Stimulated activated naive CD4-positive, alpha-beta T cell (primary cell): ENCODE results near the gene HSPB6.
A peak's percentile ranks its signal among the peaks of the same experiment; 100 is the strongest.

Source experiments
- DNase-seq, 6 experiments: peaks; one replicate each; lab custom pipeline; 2025; lab: John Stamatoyannopoulos, UW

The HSPB6 gene

DNA sequence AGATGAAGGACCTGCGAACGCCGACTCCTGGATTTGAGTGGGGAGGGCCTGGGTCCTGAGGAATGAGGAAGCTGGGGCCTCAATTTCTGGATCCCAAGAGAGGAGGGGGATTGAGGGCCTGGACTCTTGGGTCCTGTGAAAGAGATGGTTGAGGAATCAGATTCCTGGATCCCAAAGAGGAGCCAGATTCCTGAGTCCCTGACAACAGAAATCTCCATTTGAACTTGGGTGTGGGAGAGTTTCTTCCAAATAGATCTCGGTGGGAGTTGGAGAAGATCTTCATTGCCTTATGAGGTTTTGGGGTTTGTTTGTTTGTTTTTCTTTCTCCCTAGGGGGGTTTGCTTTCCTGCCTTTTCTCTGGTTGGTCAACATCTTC lies 10.8 kb downstream of the HSPB6 start:
- DNase-seq: no peak

GRCh38 chr19:35745328-35746086 lies 11.3 kb downstream of the HSPB6 start, which contains the start of the genes PSENEN and U2AF1L4:
Gene PSENEN, plus strand, starts transcription at chr19:35745651. Its CDS starts 280 bp downstream, at chr19:35745931.
Gene U2AF1L4, minus strand, starts transcription at chr19:35745418. Its CDS starts 27 bp downstream, at chr19:35745391.
- DNase-seq: peak; percentile 89 to 97 (median 96)

GRCh38 chr19:35744430-35745327 lies 12.2 kb downstream of the HSPB6 start:
- peak; percentile 88 to 99 (median 93) for DNase-seq

DNA sequence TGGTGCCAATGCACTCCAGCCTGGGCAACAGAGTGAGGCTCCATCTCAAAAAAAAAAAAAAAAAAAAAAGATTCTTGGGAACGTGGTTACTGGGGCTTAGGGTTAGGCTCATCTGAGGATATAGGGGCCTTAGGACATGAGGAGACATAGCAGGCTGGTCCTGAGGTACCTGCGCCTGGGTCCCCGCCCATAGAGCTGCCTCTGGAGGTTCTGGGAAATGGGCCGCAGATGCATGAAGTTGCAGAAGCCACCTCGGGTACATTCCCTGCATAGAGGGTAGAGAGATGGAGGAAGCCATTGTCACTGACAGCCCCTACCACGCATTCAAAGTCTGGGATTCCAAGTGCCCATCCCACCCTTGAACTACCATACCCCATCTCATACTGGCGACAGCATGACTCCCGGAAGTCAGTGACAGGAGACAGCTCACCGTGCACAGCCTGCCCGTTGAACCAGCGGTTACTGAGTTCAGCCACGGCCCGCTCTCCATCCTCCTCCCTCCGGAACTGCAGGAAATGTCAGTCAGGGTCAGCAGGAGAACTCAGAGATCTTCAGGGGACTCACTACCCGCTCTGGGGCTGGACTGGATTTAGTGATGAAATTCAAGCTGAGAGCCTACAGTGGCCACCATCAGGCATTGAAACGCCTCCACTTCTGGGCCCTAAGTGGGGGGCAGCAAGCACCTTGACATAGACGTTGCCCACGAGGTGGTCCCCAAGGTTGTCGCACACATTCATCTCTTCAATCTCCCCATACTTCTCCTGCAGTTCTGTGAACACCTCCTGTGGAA lies 13.0 kb downstream of the HSPB6 start:
- DNase-seq: no peak

DNA sequence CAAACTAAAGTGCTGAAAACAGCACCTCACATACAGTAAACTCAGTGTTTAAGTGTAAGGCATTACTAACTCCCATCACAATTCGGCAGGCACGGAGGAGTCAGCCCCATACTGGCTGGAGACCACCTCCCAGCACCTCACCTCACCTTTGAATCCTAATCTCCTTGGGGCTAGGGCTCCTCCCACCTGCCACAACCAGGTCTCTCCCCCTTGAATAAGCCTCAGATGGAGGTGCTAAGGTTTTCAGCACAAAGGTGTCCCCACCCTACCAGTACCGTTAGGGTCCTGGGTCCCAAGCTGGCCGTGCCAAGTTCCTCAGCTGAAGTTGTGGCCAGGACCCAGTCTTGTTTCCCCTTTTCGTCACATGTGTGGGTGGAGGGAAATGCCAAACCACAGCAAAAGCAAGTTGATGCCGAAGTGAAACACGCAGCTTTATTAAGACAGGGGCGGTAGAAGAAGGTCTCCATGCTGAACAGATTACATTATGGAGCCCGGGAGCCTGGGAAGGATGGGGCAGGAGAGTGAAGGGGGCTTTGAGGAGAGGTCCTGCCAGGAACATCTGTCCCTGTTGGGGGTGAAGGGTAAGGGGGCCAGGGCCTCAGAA lies 14.6 kb downstream of the HSPB6 start, which contains the start of gene IGFLR1:
Gene IGFLR1 (minus strand): TSS at position 332 of the 604 bp plus-strand sequence. CDS start 1,272 bp downstream, outside the sequence.
- peak; percentile 36 to 77 (median 56) for DNase-seq

GRCh38 chr19:35741203-35741515 lies 15.7 kb downstream of the HSPB6 start:
- DNase-seq: peak in 1 of 6 experiments; percentile 64

- DNase-seq: peak; percentile 89 to 95 (median 91)
These were observed 16.2 kb downstream of the HSPB6 start for GRCh38 chr19:35740423-35741202.

GRCh38 chr19:35740108-35740422 lies 16.8 kb downstream of the HSPB6 start:
- no peak for DNase-seq

DNA sequence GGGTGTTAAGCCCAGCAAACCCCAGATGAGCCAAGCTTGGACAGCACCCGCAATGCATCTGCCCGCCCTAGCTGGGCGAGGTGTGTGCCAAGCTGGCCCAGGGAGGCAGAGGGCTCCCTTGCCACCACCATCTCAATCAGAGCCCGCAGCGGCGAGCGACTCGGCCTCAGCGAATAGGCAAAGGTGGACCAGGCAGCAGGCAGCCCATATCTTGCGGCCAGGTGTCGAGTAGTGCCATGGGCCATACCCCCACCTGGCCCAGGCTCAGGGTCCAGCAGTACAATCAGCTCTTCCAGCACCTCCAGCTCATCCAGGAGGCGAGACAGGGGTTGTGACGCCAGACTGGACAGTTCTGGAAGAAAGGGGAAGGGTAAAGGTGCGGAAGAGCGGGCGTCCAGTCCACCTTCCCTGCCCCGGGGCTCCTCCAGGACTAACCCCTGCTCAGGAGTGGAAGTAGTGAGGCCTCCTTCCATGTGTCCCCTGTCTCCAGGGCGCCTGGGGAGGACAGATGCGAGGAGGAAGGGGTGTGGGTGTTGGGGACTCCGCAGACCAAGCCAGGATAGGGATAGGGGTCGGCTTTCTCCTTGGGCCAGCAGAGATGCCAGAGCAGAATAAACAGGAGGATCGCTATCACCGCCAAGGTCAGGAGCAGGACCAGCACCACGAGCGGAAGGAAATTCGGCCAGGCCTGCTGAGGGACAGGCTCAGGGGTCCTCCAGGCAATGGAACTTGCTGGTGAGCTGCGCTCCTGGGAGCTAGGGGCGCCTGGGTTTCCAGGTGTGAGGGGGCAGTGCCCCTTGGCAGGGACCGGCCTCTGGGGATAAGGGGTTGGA lies 17.3 kb downstream of the HSPB6 start:
- no peak for DNase-seq

DNA sequence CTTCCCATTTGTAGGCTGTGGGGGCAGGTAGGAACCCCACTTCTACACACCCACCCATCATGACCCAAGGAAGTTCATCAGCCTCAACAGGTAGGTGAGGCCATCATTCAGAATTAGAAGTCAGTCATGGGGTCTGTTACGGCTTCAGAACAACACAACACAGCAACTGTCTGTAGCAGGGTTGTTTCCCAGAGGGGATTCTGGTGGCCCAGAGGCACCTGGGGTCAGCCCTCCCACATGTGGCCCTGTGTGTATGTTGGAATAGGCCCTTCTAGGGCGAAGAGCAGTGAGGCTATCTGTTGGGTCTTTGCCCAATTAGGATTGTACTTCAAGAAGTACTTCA lies 18.0 kb downstream of the HSPB6 start:
- DNase-seq: no peak

- no peak for DNase-seq
These were observed 18.6 kb downstream of the HSPB6 start for GRCh38 chr19:35738021-35738886.

GRCh38 chr19:35736913-35737886 lies 19.6 kb downstream of the HSPB6 start:
- peak in 3 of 6 experiments; percentile 23 to 28 (median 27) for DNase-seq

- DNase-seq: no peak
These were observed 21.9 kb downstream of the HSPB6 start for GRCh38 chr19:35734889-35735288.

GRCh38 chr19:35734273-35734672 lies 22.6 kb downstream of the HSPB6 start:
- DNase-seq: no peak

DNA sequence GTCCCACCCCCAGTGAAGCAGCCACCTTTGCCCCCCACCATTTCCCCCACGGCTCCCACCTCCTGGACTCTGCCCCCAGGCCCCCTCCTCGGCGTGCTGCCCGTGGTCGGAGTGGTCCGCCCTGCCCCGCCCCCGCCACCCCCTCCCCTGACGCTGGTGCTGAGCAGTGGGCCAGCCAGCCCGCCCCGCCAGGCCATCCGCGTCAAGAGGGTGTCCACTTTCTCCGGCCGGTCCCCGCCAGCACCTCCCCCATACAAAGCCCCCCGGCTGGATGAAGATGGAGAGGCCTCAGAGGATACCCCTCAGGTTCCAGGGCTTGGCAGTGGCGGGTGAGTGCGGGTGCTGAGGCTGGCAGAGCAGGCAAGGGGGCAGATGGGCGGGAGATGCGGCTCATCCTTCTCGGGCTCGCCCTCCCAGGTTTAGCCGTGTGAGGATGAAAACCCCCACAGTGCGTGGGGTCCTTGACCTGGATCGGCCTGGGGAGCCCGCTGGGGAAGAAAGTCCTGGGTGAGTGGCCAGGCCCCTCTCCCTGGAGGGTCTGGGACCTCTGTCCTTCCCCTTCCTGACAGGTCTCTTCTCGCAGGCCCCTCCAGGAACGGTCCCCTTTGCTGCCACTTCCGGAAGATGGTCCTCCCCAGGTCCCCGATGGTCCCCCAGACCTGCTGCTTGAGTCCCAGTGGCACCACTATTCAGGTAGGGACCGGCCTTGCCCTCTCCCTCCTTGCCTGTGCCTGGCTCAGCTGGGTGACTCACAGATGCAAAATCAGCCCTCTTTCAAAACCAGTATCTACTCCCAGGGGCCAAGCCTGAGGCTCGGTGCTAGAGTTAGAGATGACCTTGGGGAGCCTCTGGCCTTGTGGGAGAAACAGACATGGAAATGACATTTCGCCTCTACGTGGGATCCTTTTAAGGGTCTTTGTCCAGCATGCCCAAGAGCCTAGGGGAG lies 23.4 kb downstream of the HSPB6 start:
- DNase-seq: no peak

DNA sequence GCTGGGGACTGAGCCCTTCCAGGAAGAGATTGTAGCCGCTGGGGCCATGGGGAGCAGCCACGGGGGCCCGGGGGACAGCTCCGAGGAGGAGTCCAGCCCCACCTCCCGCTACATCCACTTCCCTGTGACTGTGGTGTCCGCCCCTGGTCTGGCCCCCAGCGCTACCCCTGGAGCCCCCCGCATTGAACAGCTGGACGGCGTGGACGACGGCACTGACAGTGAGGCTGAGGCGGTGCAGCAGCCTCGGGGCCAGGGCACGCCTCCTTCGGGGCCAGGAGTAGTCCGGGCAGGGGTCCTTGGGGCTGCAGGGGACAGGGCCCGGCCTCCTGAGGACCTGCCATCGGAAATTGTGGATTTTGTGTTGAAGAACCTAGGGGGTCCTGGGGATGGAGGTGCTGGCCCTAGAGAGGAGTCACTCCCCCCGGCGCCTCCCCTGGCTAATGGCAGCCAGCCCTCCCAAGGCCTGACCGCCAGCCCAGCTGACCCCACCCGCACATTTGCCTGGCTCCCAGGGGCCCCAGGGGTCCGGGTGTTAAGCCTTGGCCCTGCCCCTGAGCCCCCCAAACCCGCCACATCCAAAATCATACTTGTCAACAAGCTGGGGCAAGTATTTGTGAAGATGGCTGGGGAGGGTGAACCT lies 24.2 kb downstream of the HSPB6 start:
- DNase-seq: no peak
